Posterior cingulate gyrus (tissue), 11 donors: ENCODE results near the gene HFM1.
A peak's percentile ranks its signal among the peaks of the same experiment; 100 is the strongest.
"Not testable (repeated sequence)": the region's sequence is repeated elsewhere in the genome, so short reads cannot be mapped to it uniquely, and the experiment has no call there.

Experiments used
- DNase-seq, 10 donors: peaks; one replicate each; pipeline versions ENCODE4 v3.0.0 to v3.0.0-alpha.2; 2020 to 2021; ENCODE audit warnings: mixed read lengths in 3 of 10
- intact Hi-C: fragments of 100-400 bp; cut with DNase I; formaldehyde crosslinking; loops from one replicate; pipeline ENCODE4 v1.15.1; 2023

HFM1 gene

GRCh38 chr1:91404151-91405012, at the start of gene HFM1:
Gene HFM1, minus strand, starts transcription at chr1:91404837. Its CDS starts 3,755 bp downstream, at chr1:91401082.
- intact Hi-C loops = loop anchor here (1.0 to 5.0 kb wide), 2 partner anchors 97 to 237 kb away; no protein-coding TSS in a partner anchor
- peak; percentile 35 to 96 (median 78) for DNase-seq

- intact Hi-C loops = no loop called here
- DNase-seq = no peak
Measured at GRCh38 chr1:91454136-91454535, 49.5 kb upstream of the HFM1 start.

- intact Hi-C loops = no loop called here
- DNase-seq = no peak
Measured at GRCh38 chr1:91450260-91450659, 45.6 kb upstream of the HFM1 start.

GRCh38 chr1:91447782-91448181, 43.1 kb upstream of the HFM1 start:
- intact Hi-C loops = not testable (repeated sequence)

DNA sequence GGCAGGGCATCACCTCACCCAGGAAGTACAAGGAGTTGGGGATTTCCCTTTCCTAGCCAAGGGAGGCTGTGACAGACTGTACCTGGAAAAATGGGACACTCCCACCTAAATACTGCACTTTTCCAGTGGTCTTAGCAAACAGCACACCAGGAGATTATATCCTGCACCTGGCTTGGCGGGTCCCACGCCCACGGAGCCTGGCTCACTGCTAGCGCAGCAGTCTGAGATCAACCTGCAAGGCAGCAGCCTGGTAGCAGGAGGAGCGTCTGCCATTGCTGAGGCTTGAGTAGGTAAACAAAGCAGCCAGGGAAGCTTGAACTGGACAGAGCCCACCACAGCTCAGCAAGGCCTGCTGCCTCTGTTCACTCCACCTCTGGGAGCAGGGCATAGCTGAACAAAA, 37.3 kb upstream of the HFM1 start:
- intact Hi-C loops = not testable (repeated sequence)
- peak in 1 of 10 donors; percentile 28 for DNase-seq

More at GRCh38 chr1:91447782-91448181, 43.1 kb upstream of the HFM1 start:
- not testable (repeated sequence) for DNase-seq

DNA sequence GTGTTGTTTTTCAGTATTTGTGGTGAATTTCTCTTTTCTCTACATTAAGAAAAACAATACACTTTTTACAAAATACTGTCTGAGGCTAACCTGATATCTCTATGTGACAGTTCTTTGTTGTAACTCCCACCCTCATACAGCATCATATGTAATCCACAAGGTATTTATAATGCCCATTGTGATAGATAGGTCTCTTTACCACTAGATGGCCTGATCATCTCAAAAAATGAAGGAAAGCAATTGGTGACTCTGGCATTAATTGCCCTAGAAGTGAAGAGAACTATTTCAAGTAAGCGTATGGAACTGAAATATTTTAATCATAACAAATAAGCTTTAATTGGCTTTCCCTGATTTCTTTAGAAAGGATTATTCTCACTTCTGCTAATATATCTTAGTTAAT, 36.2 kb upstream of the HFM1 start:
- DNase-seq = no peak
- intact Hi-C loops = no loop called here

GRCh38 chr1:91439016-91439415, 34.4 kb upstream of the HFM1 start:
- DNase-seq = no peak

DNA sequence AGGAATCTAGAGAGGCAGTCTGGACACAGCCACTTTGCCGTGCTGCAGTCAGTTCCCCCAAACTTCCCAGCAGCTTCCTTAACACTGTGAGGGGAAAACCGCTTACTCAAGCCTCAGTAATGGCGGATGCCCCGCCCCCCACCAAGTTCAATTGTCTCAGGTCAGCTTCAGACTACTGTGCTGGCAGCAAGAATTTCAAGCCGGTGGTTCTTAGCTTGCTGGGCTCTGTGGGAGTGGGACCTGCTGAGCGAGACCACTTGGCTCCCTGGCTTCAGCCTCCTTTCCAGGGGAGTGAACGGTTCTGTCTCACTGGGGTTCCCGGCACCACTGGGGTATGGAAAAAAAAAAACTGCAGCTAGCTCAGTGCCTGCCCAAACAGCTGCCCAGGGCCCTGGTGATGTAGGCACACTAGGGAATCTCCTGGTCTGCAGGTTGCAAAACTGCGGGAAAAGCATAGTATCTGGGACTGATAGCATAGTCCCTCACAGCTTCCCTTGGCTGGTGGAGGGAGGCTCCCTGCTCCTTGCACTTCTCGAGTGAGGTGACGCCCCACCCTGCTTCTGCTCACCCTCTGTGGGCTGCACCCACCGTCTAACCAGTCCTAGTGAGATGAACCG, 23.7 kb upstream of the HFM1 start:
- intact Hi-C loops = no loop called here

More at GRCh38 chr1:91439016-91439415, 34.4 kb upstream of the HFM1 start:
- intact Hi-C loops = no loop called here

GRCh38 chr1:91427741-91428140, 23.1 kb upstream of the HFM1 start:
- peak in 2 of 10 donors; percentile 33 to 58 for DNase-seq
- intact Hi-C loops = no loop called here

More for the DNA sequence above, 23.7 kb upstream of the HFM1 start:
- no peak for DNase-seq

GRCh38 chr1:91422523-91422922, 17.9 kb upstream of the HFM1 start:
- DNase-seq, intact Hi-C loops: not testable (repeated sequence)

DNA sequence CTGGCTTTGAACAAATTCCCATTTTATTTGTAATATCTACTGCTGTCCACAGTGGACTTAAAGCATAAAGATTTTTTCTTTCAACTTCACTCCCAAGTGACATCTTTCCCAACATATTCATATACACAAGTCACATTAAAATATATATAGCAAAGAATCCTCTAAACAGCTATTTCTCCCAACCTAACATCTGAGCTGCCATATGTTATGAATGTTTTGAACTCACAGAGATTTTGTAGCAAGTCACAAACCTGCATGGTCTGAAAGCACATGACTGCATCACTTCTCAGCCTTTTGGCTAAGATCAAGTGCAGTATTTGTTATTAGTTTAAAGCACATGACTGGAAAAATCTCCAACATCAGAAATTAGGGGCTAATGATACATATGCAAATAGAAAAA, 7.7 kb upstream of the HFM1 start:
- intact Hi-C loops = no loop called here
- no peak for DNase-seq

DNA sequence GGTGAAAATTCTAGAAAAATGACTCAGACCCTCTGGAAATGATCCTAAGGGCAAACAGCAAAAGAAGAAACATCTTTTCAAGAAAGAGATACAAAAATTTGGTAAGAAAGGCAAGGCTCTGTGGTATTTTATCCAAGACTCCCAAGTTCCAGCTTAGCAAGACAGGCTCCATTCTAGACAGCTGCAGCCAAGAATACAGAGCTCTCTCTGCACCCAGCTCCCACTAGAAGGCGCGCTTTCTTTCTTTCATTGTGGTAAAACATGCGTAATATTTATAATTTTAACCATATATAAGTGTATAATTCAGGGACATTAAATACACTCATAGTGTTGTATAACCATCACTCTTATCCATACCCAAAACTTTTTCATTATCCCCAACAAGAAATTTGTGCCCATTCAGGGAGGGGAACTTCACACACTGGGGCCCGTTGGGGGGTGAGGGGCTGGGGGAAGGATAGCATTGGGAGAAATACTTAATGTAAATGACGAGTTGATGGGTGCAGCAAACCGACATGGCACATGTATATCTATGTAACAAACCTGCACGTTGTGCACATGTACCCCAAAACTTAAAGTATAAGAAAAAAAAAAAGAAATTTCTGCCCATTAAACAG, 2.2 kb upstream of the HFM1 start:
- no peak for DNase-seq
- intact Hi-C loops = no loop called here

DNA sequence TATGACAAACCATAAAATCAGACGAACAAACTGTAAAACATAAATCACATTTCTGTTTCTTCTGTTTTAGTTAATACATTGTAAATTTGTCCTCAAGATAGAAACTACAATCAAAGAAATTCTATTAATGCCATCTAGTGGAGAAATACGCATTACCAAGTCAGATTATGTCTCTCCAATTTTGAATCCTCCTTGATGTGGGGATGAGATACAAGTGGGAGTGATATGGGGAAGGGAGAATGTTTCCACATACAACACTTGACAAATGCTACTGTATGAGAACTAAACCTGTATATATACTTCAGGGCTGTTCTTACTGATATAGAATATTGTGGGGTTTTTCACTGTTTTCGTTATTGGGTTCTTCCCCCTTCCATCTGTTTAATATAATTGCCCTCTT, 2.6 kb downstream of the HFM1 start:
- DNase-seq = no peak
- intact Hi-C loops = loop anchor here (5.0 kb wide), 1 partner anchor 235 kb away; no protein-coding TSS in a partner anchor

- DNase-seq = no peak
- intact Hi-C loops = loop anchor here (5.0 kb wide), 1 partner anchor 233 kb away; no protein-coding TSS in a partner anchor
Measured at GRCh38 chr1:91400133-91400725, 4.4 kb downstream of the HFM1 start.

GRCh38 chr1:91398291-91398690, 6.3 kb downstream of the HFM1 start:
- DNase-seq = no peak
- intact Hi-C loops = no loop called here

DNA sequence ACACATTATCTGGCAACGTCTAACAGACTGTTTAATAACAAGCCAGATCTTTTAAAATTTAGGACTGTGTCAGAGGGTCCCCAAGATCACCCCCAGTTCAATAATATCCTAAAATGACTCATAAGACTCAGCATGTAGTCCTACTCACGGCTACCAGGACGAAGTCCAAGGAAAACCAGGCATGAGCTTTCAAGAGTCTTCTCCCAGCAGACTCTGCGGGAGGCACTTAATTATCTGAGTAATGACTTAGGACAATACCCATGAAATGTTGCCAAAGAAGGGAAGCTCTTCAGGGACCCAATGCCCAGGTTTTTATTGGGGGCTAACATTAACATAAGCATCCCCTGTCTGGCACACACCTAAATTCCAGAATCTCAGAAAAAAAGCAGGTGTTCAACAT, 7.0 kb downstream of the HFM1 start:
- intact Hi-C loops = no loop called here
- no peak for DNase-seq

DNA sequence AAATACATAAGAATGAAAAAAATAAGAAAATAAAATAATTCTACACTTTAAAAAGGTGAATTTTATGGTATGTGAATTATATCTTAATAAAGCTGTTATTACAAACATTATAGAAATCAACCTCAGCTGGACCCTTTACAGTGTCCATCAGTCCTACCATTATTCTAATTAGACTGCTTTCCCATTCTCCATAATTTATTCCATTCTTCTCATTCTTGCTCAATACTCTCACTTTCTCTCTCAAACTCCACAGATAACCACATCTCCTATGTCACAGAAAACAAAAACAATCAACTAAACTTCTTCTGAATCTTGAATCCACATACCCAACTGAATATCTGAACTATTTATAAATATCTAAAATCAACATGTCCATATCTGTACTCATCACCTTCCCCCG, 11.6 kb downstream of the HFM1 start:
- DNase-seq = no peak
- intact Hi-C loops = no loop called here

DNA sequence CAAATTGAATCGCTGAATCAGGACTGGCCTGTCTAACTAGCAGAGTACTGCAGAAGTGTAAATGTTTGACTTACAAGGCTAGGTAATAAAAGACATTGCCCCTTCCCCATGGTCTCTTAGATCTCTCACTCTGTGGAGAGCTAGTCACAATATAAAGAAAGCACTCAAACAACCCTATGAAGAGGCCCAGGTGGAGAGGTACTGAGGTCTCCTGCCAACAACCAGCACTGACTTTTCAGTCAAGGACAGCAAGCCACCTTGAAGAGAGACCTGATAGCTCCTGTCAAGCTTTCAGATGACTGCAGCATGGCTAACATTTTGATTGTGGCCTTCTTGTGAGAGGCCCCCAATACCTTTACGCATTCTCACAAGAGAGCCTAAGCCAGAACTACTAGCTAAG, 18.5 kb downstream of the HFM1 start:
- intact Hi-C loops = no loop called here
- DNase-seq = no peak

GRCh38 chr1:91383456-91383855, 21.2 kb downstream of the HFM1 start:
- intact Hi-C loops = no loop called here
- no peak for DNase-seq

GRCh38 chr1:91381844-91382243, 22.8 kb downstream of the HFM1 start:
- DNase-seq = no peak
- intact Hi-C loops = no loop called here

DNA sequence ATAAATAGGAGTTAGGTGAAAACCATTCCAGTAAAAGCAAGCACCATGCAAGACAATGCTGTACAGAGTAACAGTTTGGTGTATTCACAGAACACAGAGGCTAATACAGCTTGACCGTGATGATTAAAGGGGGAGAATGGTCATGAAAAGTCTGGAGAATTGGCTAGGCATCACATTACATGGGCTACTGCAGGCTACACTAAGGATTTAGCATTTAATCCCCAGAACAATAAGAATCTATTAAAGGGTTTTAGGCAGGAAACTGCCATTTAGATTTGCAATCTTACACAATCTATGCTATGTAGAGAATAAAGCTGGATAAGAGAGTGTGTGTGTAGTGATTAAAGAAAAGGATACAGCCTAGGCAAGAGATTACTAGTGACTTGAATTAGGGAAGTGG, 30.6 kb downstream of the HFM1 start:
- DNase-seq = no peak
- intact Hi-C loops = no loop called here
